GM12878 (cell line): ENCODE data around the gene INCA1. TPM values are rescaled to one million over a fixed set of nuclear protein-coding genes. Genes with fewer than 3 reads are reported as not detected.

Source experiments
- BCL11A ChIP-seq: IDR thresholded peaks from 2 replicates; pipeline ENCODE4 v1.6.1; 2011; ENCODE audit warnings: low read depth, low read length
- CREM ChIP-seq: IDR thresholded peaks from 2 replicates; pipeline ENCODE4 v1.6.1; 2014; ENCODE audit warnings: antibody characterized with exemption, low read depth
- EP300 ChIP-seq, 2 experiments: fragments of 150-350 bp in 1 of 2; IDR thresholded peaks; 2 replicates each; pipeline ENCODE4 v1.6.1; 2011 to 2012; ENCODE audit warnings: low read depth in 2 of 2, low read length in 2 of 2, borderline replicate concordance in 1 of 2, improper control_type of control experiment in 1 of 2, inconsistent platforms in 1 of 2; ENCODE audit not compliant: control insufficient read depth in 1 of 2
- NR2F1 ChIP-seq: fragments of 450-650 bp; conservative IDR thresholded peaks from 2 replicates; pipeline ENCODE4 v1.6.1; 2017; ENCODE audit warnings: mild to moderate bottlenecking
- POLR2A ChIP-seq: IDR thresholded peaks from 2 replicates; pipeline ENCODE4 v1.6.1; 2011; ENCODE audit warnings: low read depth, mild to moderate bottlenecking, low read length
- RAD21 ChIP-seq: IDR thresholded peaks from 2 replicates; pipeline ENCODE4 v1.6.1; 2011; ENCODE audit warnings: mild to moderate bottlenecking, low read depth, low read length, moderate library complexity; ENCODE audit not compliant: insufficient read depth
- RBBP5 ChIP-seq: fragments of 200-600 bp; sonication (generic); conservative IDR thresholded peaks from 2 replicates; pipeline ENCODE4 v1.6.1; 2016
- SMAD5 ChIP-seq: IDR thresholded peaks from 2 replicates; pipeline ENCODE4 v1.6.1; 2016; ENCODE audit warnings: antibody characterized with exemption, low read depth
- SMARCA5 ChIP-seq: fragments of 450-650 bp; IDR thresholded peaks from 2 replicates; pipeline ENCODE4 v1.6.1; 2017; ENCODE audit warnings: mild to moderate bottlenecking
- TCF3 ChIP-seq: IDR thresholded peaks from 2 replicates; pipeline ENCODE4 v1.6.1; 2012; ENCODE audit warnings: low read depth, mild to moderate bottlenecking, low read length, borderline replicate concordance; ENCODE audit not compliant: insufficient read depth
- polyA plus RNA-seq, 11 experiments: library from polyadenylated mRNA; depleted of rRNA in 4 of 11; unstranded in 6 of 11; stranded (reverse) in 5 of 11; fragments of >200 nt; fragmentation: Nextera tagmentation in 4 of 11; fragmentation: Illumina TruSeq in 1 of 11; extraction: Ambion mirVana in 4 of 11; extraction: Trizol in 1 of 11; gene quantifications; 1 replicate in 1 of 11; 2 replicates in 10 of 11; pipeline versions ENCODE4 v1.2.1 to v1.2.3, GENCODE V29; 2011 to 2016; ENCODE audit warnings: inconsistent platforms in 2 of 11, missing spikeins in 2 of 11, low read depth in 1 of 11
- total RNA-seq, 4 experiments: library from RNA; depleted of rRNA in 3 of 4; stranded (reverse); fragments of >200 nt in 3 of 4; fragmentation: Illumina TruSeq in 1 of 4; extraction: Trizol in 1 of 4; gene quantifications; 2 replicates each; pipeline versions ENCODE4 v1.2.1 to v1.2.3, GENCODE V29; 2013 to 2021
- TF ChIP-seq, protein P1 (sequence below): fragments of 450-650 bp; IDR thresholded peaks from 2 replicates; pipeline ENCODE4 v1.6.1; 2016; ENCODE audit warnings: mild to moderate bottlenecking, moderate library complexity, borderline replicate concordance
- TF ChIP-seq, protein P2 (sequence below): IDR thresholded peaks from 2 replicates; pipeline ENCODE4 v1.6.1; 2011; ENCODE audit warnings: borderline replicate concordance, low read depth, mild to moderate bottlenecking, moderate library complexity, mixed read lengths, low read length; ENCODE audit not compliant: insufficient read depth; ENCODE audit errors: extremely low read length
- TF ChIP-seq, protein P3 (sequence below): IDR thresholded peaks from 2 replicates; pipeline ENCODE4 v1.6.1; 2011; ENCODE audit warnings: borderline replicate concordance, low read depth, mild to moderate bottlenecking, moderate library complexity, low read length; ENCODE audit not compliant: insufficient read depth, poor library complexity, severe bottlenecking
- TF ChIP-seq, protein P4 (sequence below): fragments of 450-650 bp; conservative IDR thresholded peaks from 2 replicates; pipeline ENCODE4 v1.6.1; 2017; ENCODE audit warnings: mild to moderate bottlenecking, moderate library complexity

The INCA1 gene
- total and polyA plus RNA-seq, 10 of the 15 experiments (the other 5 are each of a cell fraction or from before 2014, with no cell fraction given) = 0.19 to 1.8 (median 0.45) TPM

DNA sequence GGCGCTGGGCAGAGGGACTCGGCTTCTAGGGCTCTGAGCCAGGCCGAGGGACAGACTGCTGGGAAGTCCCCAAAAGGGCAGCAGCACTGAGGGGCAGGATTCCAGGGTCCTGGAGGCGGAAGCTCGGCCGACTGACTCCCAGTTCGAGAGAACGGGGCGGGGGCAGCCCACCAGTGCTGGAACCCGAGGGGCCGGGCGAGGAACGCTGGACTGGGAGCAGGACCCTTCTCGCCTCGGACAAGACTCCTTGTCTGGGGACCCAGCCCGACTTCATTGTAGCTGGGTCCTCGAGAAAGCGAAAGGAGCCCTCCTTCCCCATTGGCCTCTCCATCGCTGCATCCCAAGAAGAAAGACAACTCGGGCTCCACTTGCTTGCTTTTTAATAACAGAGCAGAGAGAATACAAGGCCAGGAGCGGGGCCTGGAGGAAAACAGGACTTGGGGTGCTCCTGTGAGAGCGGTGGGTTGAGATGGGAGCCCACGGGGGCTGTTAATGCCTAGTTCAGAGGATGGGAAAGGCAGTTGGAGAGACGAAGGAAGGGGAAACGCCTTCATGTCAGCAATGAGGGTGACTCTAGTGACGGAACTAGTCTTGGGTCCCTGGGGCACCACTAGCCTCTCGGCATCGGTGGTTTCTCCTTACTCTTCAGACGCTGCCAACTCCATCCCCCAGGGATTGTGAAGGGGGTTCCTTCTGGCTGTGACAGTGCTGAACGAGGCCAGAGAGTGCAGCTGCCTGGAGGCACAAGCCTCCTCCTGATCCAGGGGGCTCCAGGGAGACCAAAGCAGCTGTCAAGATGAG, 9.4 kb downstream of the INCA1 start (continued):
- TF ChIP-seq BCL11A = no peak
- TF ChIP-seq, protein P1, sequence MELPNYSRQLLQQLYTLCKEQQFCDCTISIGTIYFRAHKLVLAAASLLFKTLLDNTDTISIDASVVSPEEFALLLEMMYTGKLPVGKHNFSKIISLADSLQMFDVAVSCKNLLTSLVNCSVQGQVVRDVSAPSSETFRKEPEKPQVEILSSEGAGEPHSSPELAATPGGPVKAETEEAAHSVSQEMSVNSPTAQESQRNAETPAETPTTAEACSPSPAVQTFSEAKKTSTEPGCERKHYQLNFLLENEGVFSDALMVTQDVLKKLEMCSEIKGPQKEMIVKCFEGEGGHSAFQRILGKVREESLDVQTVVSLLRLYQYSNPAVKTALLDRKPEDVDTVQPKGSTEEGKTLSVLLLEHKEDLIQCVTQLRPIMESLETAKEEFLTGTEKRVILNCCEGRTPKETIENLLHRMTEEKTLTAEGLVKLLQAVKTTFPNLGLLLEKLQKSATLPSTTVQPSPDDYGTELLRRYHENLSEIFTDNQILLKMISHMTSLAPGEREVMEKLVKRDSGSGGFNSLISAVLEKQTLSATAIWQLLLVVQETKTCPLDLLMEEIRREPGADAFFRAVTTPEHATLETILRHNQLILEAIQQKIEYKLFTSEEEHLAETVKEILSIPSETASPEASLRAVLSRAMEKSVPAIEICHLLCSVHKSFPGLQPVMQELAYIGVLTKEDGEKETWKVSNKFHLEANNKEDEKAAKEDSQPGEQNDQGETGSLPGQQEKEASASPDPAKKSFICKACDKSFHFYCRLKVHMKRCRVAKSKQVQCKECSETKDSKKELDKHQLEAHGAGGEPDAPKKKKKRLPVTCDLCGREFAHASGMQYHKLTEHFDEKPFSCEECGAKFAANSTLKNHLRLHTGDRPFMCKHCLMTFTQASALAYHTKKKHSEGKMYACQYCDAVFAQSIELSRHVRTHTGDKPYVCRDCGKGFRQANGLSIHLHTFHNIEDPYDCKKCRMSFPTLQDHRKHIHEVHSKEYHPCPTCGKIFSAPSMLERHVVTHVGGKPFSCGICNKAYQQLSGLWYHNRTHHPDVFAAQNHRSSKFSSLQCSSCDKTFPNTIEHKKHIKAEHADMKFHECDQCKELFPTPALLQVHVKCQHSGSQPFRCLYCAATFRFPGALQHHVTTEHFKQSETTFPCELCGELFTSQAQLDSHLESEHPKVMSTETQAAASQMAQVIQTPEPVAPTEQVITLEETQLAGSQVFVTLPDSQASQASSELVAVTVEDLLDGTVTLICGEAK = peak; percentile 17; the same call in 1 of the 2 replicates
- TF ChIP-seq, protein P2, sequence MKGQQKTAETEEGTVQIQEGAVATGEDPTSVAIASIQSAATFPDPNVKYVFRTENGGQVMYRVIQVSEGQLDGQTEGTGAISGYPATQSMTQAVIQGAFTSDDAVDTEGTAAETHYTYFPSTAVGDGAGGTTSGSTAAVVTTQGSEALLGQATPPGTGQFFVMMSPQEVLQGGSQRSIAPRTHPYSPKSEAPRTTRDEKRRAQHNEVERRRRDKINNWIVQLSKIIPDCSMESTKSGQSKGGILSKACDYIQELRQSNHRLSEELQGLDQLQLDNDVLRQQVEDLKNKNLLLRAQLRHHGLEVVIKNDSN = peak; percentile 1
- TF ChIP-seq SMARCA5 = no peak
- TF ChIP-seq, protein P3, sequence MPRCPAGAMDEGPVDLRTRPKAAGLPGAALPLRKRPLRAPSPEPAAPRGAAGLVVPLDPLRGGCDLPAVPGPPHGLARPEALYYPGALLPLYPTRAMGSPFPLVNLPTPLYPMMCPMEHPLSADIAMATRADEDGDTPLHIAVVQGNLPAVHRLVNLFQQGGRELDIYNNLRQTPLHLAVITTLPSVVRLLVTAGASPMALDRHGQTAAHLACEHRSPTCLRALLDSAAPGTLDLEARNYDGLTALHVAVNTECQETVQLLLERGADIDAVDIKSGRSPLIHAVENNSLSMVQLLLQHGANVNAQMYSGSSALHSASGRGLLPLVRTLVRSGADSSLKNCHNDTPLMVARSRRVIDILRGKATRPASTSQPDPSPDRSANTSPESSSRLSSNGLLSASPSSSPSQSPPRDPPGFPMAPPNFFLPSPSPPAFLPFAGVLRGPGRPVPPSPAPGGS = no peak
- no peak for TF ChIP-seq TCF3
- TF ChIP-seq RAD21 = no peak
- TF ChIP-seq RBBP5 = no peak
- TF ChIP-seq EP300 (IDR thresholded peaks at IDR 0.05; ENCODE audit: borderline replicate concordance in 1 of 2, control insufficient read depth in 1 of 2, low read depth in 2 of 2, low read length in 2 of 2) = no peak
- TF ChIP-seq SMAD5 = peak; percentile 19; the same call in 1 of the 2 replicates
- no peak for TF ChIP-seq CREM
- peak; percentile 64 for TF ChIP-seq POLR2A
- TF ChIP-seq NR2F1 = no peak; the same call in 1 of the 2 replicates
- TF ChIP-seq, protein P4, sequence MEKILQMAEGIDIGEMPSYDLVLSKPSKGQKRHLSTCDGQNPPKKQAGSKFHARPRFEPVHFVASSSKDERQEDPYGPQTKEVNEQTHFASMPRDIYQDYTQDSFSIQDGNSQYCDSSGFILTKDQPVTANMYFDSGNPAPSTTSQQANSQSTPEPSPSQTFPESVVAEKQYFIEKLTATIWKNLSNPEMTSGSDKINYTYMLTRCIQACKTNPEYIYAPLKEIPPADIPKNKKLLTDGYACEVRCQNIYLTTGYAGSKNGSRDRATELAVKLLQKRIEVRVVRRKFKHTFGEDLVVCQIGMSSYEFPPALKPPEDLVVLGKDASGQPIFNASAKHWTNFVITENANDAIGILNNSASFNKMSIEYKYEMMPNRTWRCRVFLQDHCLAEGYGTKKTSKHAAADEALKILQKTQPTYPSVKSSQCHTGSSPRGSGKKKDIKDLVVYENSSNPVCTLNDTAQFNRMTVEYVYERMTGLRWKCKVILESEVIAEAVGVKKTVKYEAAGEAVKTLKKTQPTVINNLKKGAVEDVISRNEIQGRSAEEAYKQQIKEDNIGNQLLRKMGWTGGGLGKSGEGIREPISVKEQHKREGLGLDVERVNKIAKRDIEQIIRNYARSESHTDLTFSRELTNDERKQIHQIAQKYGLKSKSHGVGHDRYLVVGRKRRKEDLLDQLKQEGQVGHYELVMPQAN = peak; percentile 20; the same call in 1 of the 2 replicates
